H9 (cell line): Measurements from ENCODE around the gene TMPRSS9. TPM values are rescaled to one million over a fixed set of nuclear protein-coding genes. Genes with fewer than 3 reads are reported as not detected.

Source experiments
- DNase-seq: peaks from one replicate; pipeline ENCODE4 v3.0.0-alpha.2; 2017
- H2AFZ ChIP-seq: one replicate; pipeline ENCODE4 v1.6.1; 2013; ENCODE audit warnings: mild to moderate bottlenecking, low read length, control low read depth, moderate library complexity
- H2AK5ac ChIP-seq: 2 replicates; pipeline ENCODE4 v1.6.1; 2013; ENCODE audit warnings: low read length, control low read depth, mixed read lengths; ENCODE audit not compliant: insufficient read length
- H2BK120ac ChIP-seq: one replicate; pipeline ENCODE4 v1.6.1; 2013; ENCODE audit warnings: low read depth, mild to moderate bottlenecking, low read length, control low read depth, inconsistent platforms; ENCODE audit not compliant: poor library complexity, severe bottlenecking
- H2BK12ac ChIP-seq: 2 replicates; pipeline ENCODE4 v1.6.1; 2013; ENCODE audit warnings: low read length, control low read depth, mixed read lengths, low read depth; ENCODE audit not compliant: insufficient read length
- H2BK15ac ChIP-seq: 2 replicates; pipeline ENCODE4 v1.6.1; 2013; ENCODE audit warnings: low read depth, low read length, control low read depth
- H2BK20ac ChIP-seq: one replicate; pipeline ENCODE4 v1.6.1; 2013; ENCODE audit warnings: low read depth, mild to moderate bottlenecking, low read length, control low read depth, inconsistent platforms; ENCODE audit not compliant: poor library complexity, severe bottlenecking
- H2BK5ac ChIP-seq: 2 replicates; pipeline ENCODE4 v1.6.1; 2013; ENCODE audit warnings: low read length, control low read depth, mixed read lengths; ENCODE audit not compliant: insufficient read length
- H3K14ac ChIP-seq: 2 replicates; pipeline ENCODE4 v1.6.1; 2013; ENCODE audit warnings: low read length, control low read depth; ENCODE audit not compliant: insufficient read depth
- H3K18ac ChIP-seq: 2 replicates; pipeline ENCODE4 v1.6.1; 2013; ENCODE audit warnings: low read depth, mild to moderate bottlenecking, mixed read lengths, low read length, control low read depth; ENCODE audit not compliant: insufficient read length
- H3K23ac ChIP-seq: 2 replicates; pipeline ENCODE4 v1.6.1; 2013; ENCODE audit warnings: low read length, control low read depth, mixed read lengths, low read depth; ENCODE audit not compliant: insufficient read length
- H3K23me2 ChIP-seq: 2 replicates; pipeline ENCODE4 v1.6.1; 2013; ENCODE audit warnings: low read depth, mild to moderate bottlenecking, mixed read lengths, low read length, control low read depth; ENCODE audit not compliant: insufficient read length, poor library complexity, severe bottlenecking
- H3K27ac ChIP-seq: 2 replicates; pipeline ENCODE4 v1.5.1; 2013; ENCODE audit warnings: low read length, control low read depth, mixed read lengths, low read depth; ENCODE audit not compliant: insufficient read length
- H3K27me3 ChIP-seq: 2 replicates; pipeline ENCODE4 v1.6.1; 2013; ENCODE audit warnings: low read length, control low read depth, inconsistent platforms; ENCODE audit not compliant: insufficient read depth
- H3K4ac ChIP-seq: 2 replicates; pipeline ENCODE4 v1.6.1; 2013; ENCODE audit warnings: low read depth, mild to moderate bottlenecking, control low read depth, inconsistent platforms, low read length, moderate library complexity
- H3K4me1 ChIP-seq: 2 replicates; pipeline ENCODE4 v1.6.1; 2013; ENCODE audit warnings: low read length, control low read depth, inconsistent platforms; ENCODE audit not compliant: insufficient read depth
- H3K4me2 ChIP-seq: 2 replicates; pipeline ENCODE4 v1.6.1; 2013; ENCODE audit warnings: low read length, control low read depth, mixed read lengths; ENCODE audit not compliant: insufficient read length, insufficient read depth
- H3K56ac ChIP-seq: 2 replicates; pipeline ENCODE4 v1.6.1; 2013; ENCODE audit warnings: low read depth, mild to moderate bottlenecking, mixed read lengths, low read length, control low read depth; ENCODE audit not compliant: insufficient read length
- H3K79me1 ChIP-seq: 2 replicates; pipeline ENCODE4 v1.6.1; 2013; ENCODE audit warnings: low read depth, mild to moderate bottlenecking, moderate library complexity, low read length, control low read depth, inconsistent platforms; ENCODE audit not compliant: insufficient read depth, poor library complexity, severe bottlenecking
- H3K79me2 ChIP-seq: 2 replicates; pipeline ENCODE4 v1.6.1; 2013; ENCODE audit warnings: low read length, control low read depth, inconsistent platforms; ENCODE audit not compliant: insufficient read depth
- H3K9ac ChIP-seq: 2 replicates; pipeline ENCODE4 v1.6.1; 2013; ENCODE audit warnings: low read length, control low read depth, mixed read lengths; ENCODE audit not compliant: insufficient read length; ENCODE audit errors: extremely low read depth
- H3K9me3 ChIP-seq: one replicate; pipeline ENCODE4 v1.6.1; 2013; ENCODE audit warnings: low read depth, low read length, inconsistent platforms; ENCODE audit not compliant: control insufficient read depth
- H3T11ph ChIP-seq: one replicate; pipeline ENCODE4 v1.6.1; 2013; ENCODE audit warnings: mild to moderate bottlenecking, low read length, control low read depth, inconsistent platforms
- H4K20me1 ChIP-seq: one replicate; pipeline ENCODE4 v1.6.1; 2013; ENCODE audit not compliant: control insufficient read depth, insufficient read length, insufficient read depth
- H4K5ac ChIP-seq: 2 replicates; pipeline ENCODE4 v1.6.1; 2013; ENCODE audit warnings: low read depth, mild to moderate bottlenecking, mixed read lengths, low read length, control low read depth; ENCODE audit not compliant: insufficient read length
- H4K8ac ChIP-seq: replicated peaks from 2 replicates; pipeline ENCODE4 v1.6.1; 2013; ENCODE audit warnings: low read length, control low read depth, mixed read lengths, low read depth; ENCODE audit not compliant: insufficient read length
- H4K91ac ChIP-seq: 2 replicates; pipeline ENCODE4 v1.6.1; 2013; ENCODE audit warnings: low read depth, mild to moderate bottlenecking, moderate library complexity, mixed read lengths, low read length, control low read depth; ENCODE audit not compliant: insufficient read length
- H3K27ac Mint-ChIP-seq, 3 experiments: 2 replicates in 2 of 3; 3 replicates in 1 of 3; pipeline ENCODE4 v1.8.0; 2020 to 2021; ENCODE audit warnings: mixed read lengths in 3 of 3, mild to moderate bottlenecking in 1 of 3, moderate library complexity in 1 of 3
- H3K27me3 Mint-ChIP-seq: 2 replicates; pipeline ENCODE4 v1.8.0; 2021; ENCODE audit warnings: low read depth, mild to moderate bottlenecking, moderate library complexity, mixed read lengths
- H3K36me3 Mint-ChIP-seq, 3 experiments: 2 replicates in 2 of 3; 3 replicates in 1 of 3; pipeline ENCODE4 v1.8.0; 2020 to 2021; ENCODE audit warnings: low read depth in 3 of 3, mixed read lengths in 3 of 3; ENCODE audit not compliant: insufficient read depth in 1 of 3
- H3K4me1 Mint-ChIP-seq, 2 experiments: 2 replicates each; pipeline ENCODE4 v1.8.0; 2020; ENCODE audit warnings: mixed read lengths in 2 of 2
- H3K4me3 Mint-ChIP-seq, 2 experiments: 2 replicates in 1 of 2; 3 replicates in 1 of 2; pipeline ENCODE4 v1.8.0; 2020 to 2021; ENCODE audit warnings: mild to moderate bottlenecking in 2 of 2, mixed read lengths in 2 of 2, moderate library complexity in 1 of 2
- H3K9me3 Mint-ChIP-seq, 2 experiments: 2 replicates in 1 of 2; 3 replicates in 1 of 2; pipeline ENCODE4 v1.8.0; 2020; ENCODE audit warnings: mild to moderate bottlenecking in 2 of 2, mixed read lengths in 2 of 2, moderate library complexity in 1 of 2
- CTCF ChIP-seq: fragments of 200-600 bp; sonication (generic); conservative IDR thresholded peaks from 3 replicates; pipeline ENCODE4 v1.8.0; 2021; ENCODE audit warnings: antibody characterized with exemption, mild to moderate bottlenecking
- WGBS: extraction: QIAGEN DNeasy Blood & Tissue Kit; methylation state at CpG from one replicate; pipeline ENCODE4 v1.1.7; 2013; ENCODE audit warnings: missing lambda C conversion rate, low lambda C conversion rate, mixed read lengths; ENCODE audit not compliant: insufficient read length; ENCODE audit errors: extremely low coverage; 5-methylcytosine and 5-hydroxymethylcytosine counted together
- total RNA-seq: library from RNA; stranded (reverse); gene quantifications from 2 replicates; pipeline ENCODE4 v1.2.1, GENCODE V29; 2021

Gene TMPRSS9
- total RNA-seq, 1 experiment from 2014 or later = 0.24 TPM

- Histone ChIP-seq H4K8ac (no peak overlapping the region), H3K27ac (no peak overlapping the region), H3K4me2 (no peak overlapping the region), H2BK12ac (no peak overlapping the region), H3K23ac (no peak overlapping the region), H2AFZ (no peak overlapping the region), H3K9me3 (no peaks in the 10 kb centered on the region), H3K79me1 (no peaks in the 10 kb centered on the region), H3K27me3 (no peaks in the 10 kb centered on the region), H2BK20ac (no peak overlapping the region), H2BK5ac (no peak overlapping the region), H3K9ac (no peak overlapping the region), H3K23me2 (peaks cover 4% of the 10 kb centered on the region), H3T11ph (no peak overlapping the region), H3K4me1 (no peaks in the 10 kb centered on the region; the same call in 1 of the 2 replicates), H3K4ac (no peak overlapping the region), H4K91ac (no peak overlapping the region), H2BK15ac (no peak overlapping the region), H2BK120ac (no peak overlapping the region), H3K56ac (no peak overlapping the region), H3K14ac (no peak overlapping the region), H3K79me2 (no peaks in the 10 kb centered on the region; the same call in 1 of the 2 replicates), H4K5ac (no peak overlapping the region), H3K18ac (no peak overlapping the region), H4K20me1 (no peaks in the 10 kb centered on the region), H2AK5ac (no peak overlapping the region)
- no CpG with 5 or more reads among the region's 37 CpGs for WGBS
- peaks cover 13 to 48% (median 45%) of the 10 kb centered on the region in 3 experiments; a peak in 6 of 7 replicates for H3K36me3 Mint-ChIP-seq
- peaks cover 15 to 22% of the 10 kb centered on the region in 2 experiments for H3K4me1 Mint-ChIP-seq
- no peak for TF ChIP-seq CTCF
- no peak for DNase-seq
- H3K27me3 Mint-ChIP-seq = peaks cover 3% of the 10 kb centered on the region
- H3K27ac Mint-ChIP-seq = 0 out of 7 replicates have a peak overlapping the region, but pooled peaks of 1 of the 3 experiments have one; percentile 87
- H3K4me3 Mint-ChIP-seq = no peak overlapping the region
- H3K9me3 Mint-ChIP-seq = no peaks in the 10 kb centered on the region
These were observed 71.4 kb downstream of the TMPRSS9 start for GRCh38 chr19:2431318-2432055.
